Erythroblast (primary cell): ENCODE measurements around the gene SPATA16.

Source experiments
- GATA1 ChIP-seq: IDR thresholded peaks from 2 replicates; pipeline ENCODE4 v1.6.1; 2011; ENCODE audit warnings: low read depth, mild to moderate bottlenecking, control low read depth, low read length, moderate library complexity
- POLR2A ChIP-seq: IDR thresholded peaks from 2 replicates; pipeline ENCODE4 v1.6.1; 2011; ENCODE audit warnings: mild to moderate bottlenecking, low read length

DNA sequence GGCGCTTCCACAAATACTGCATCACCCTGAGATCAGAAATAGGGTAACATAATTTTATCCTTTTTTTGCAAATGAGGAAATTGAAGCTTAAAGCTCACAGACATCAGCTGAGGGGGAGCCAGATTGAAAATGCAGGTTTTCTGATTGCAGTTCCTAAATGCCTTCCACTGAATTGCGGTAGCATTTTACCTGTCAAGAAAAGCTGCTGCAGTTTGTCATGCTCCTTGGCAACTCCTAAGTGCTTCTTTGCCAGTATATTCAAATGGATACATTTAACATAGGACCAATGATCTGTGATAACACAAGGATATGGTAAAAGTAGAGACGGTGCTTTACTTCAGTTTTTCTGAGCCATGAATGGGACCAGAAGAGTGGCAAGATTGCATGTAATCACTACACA, 50.5 kb downstream of the SPATA16 start:
- no peak for TF ChIP-seq POLR2A
- no peak for TF ChIP-seq GATA1
